HEK293 (cell line): ENCODE data around the gene PSMD12.

ENCODE experiments used
- EGR2 ChIP-seq: fragments of 450-650 bp; formaldehyde crosslinking; IDR thresholded peaks from 2 replicates; pipeline ENCODE4 v1.5.1; 2016; ENCODE audit warnings: low read depth, missing biosample characterization, missing genetic modification characterization
- GFI1B ChIP-seq: fragments of 450-650 bp; formaldehyde crosslinking; IDR thresholded peaks from 2 replicates; pipeline ENCODE4 v1.5.1; 2016; ENCODE audit warnings: missing biosample characterization, missing genetic modification characterization
- GLI2 ChIP-seq: fragments of 450-650 bp; formaldehyde crosslinking; IDR thresholded peaks from 2 replicates; pipeline ENCODE4; 2017; ENCODE audit warnings: missing biosample characterization, missing genetic modification characterization, low read depth, borderline replicate concordance
- SP3 ChIP-seq: fragments of 450-650 bp; formaldehyde crosslinking; IDR thresholded peaks from 2 replicates; pipeline ENCODE4 v1.5.1; 2016; ENCODE audit warnings: missing biosample characterization, missing genetic modification characterization
- WT1 ChIP-seq: fragments of 450-650 bp; formaldehyde crosslinking; IDR thresholded peaks from 2 replicates; pipeline ENCODE4 v1.5.1; 2016; ENCODE audit warnings: missing biosample characterization, missing genetic modification characterization
- ZBTB26 ChIP-seq: fragments of 450-650 bp; formaldehyde crosslinking; optimal IDR thresholded peaks from 2 replicates; pipeline ENCODE3; 2016; ENCODE audit warnings: missing biosample characterization, mild to moderate bottlenecking, missing genetic modification characterization
- ZBTB48 ChIP-seq: fragments of 450-650 bp; formaldehyde crosslinking; IDR thresholded peaks from 2 replicates; pipeline ENCODE4 v1.5.1; 2016; ENCODE audit warnings: missing biosample characterization, missing genetic modification characterization
- ZFP3 ChIP-seq: fragments of 450-650 bp; formaldehyde crosslinking; IDR thresholded peaks from 2 replicates; pipeline ENCODE4 v1.5.1; 2016; ENCODE audit warnings: low read depth, missing biosample characterization, missing genetic modification characterization
- ZNF140 ChIP-seq: fragments of 450-650 bp; formaldehyde crosslinking; IDR thresholded peaks from 2 replicates; pipeline ENCODE4 v1.5.1; 2016; ENCODE audit warnings: missing biosample characterization, missing genetic modification characterization
- ZNF155 ChIP-seq: fragments of 450-650 bp; formaldehyde crosslinking; IDR thresholded peaks from 2 replicates; pipeline ENCODE4 v1.5.1; 2016; ENCODE audit warnings: missing biosample characterization, missing genetic modification characterization
- ZNF239 ChIP-seq: fragments of 450-650 bp; formaldehyde crosslinking; IDR thresholded peaks from 2 replicates; pipeline ENCODE4 v1.5.1; 2016; ENCODE audit warnings: missing biosample characterization, missing genetic modification characterization
- ZNF311 ChIP-seq: fragments of 450-650 bp; formaldehyde crosslinking; IDR thresholded peaks from 2 replicates; pipeline ENCODE4 v1.5.1; 2017; ENCODE audit warnings: missing biosample characterization, missing genetic modification characterization, borderline replicate concordance
- ZNF48 ChIP-seq: fragments of 450-650 bp; formaldehyde crosslinking; IDR thresholded peaks from 2 replicates; pipeline ENCODE4 v1.5.1; 2016; ENCODE audit warnings: missing biosample characterization, missing genetic modification characterization
- ZNF518A ChIP-seq: fragments of 450-650 bp; formaldehyde crosslinking; conservative IDR thresholded peaks from 2 replicates; pipeline ENCODE4 v1.5.1; 2016; ENCODE audit warnings: low read depth, missing biosample characterization, missing genetic modification characterization
- ZNF521 ChIP-seq: fragments of 450-650 bp; formaldehyde crosslinking; IDR thresholded peaks from 2 replicates; pipeline ENCODE4 v1.5.1; 2017; ENCODE audit warnings: missing biosample characterization, mild to moderate bottlenecking, missing genetic modification characterization
- ZNF530 ChIP-seq: fragments of 450-650 bp; formaldehyde crosslinking; IDR thresholded peaks from 2 replicates; pipeline ENCODE4 v1.5.1; 2016; ENCODE audit warnings: low read depth, missing biosample characterization, missing genetic modification characterization
- ZNF658 ChIP-seq: fragments of 450-650 bp; formaldehyde crosslinking; IDR thresholded peaks from 2 replicates; pipeline ENCODE4; 2016; ENCODE audit warnings: missing biosample characterization, missing genetic modification characterization
- ZNF701 ChIP-seq: fragments of 450-650 bp; formaldehyde crosslinking; IDR thresholded peaks from 2 replicates; pipeline ENCODE4 v1.5.1; 2016; ENCODE audit warnings: missing biosample characterization, missing genetic modification characterization
- ZNF830 ChIP-seq: fragments of 450-650 bp; IDR thresholded peaks from 2 replicates; pipeline ENCODE4 v1.5.0; 2018; ENCODE audit warnings: missing biosample characterization, missing genetic modification characterization, low read depth, mild to moderate bottlenecking, moderate library complexity
- ZXDB ChIP-seq: fragments of 450-650 bp; formaldehyde crosslinking; IDR thresholded peaks from 2 replicates; pipeline ENCODE4 v1.5.1; 2016; ENCODE audit warnings: missing biosample characterization, missing genetic modification characterization
- TF ChIP-seq, protein P1 (sequence below): fragments of 450-650 bp; formaldehyde crosslinking; IDR thresholded peaks from 2 replicates; pipeline ENCODE4 v1.5.1; 2016; ENCODE audit warnings: missing biosample characterization, missing genetic modification characterization, borderline replicate concordance
- TF ChIP-seq, protein P2 (sequence below): sonication (generic); formaldehyde crosslinking; IDR thresholded peaks from 2 replicates; pipeline ENCODE4 v1.8.1; 2022; ENCODE audit warnings: mild to moderate bottlenecking, moderate library complexity, missing genetic modification reagents
- TF ChIP-seq, protein P3 (sequence below): fragments of 450-650 bp; formaldehyde crosslinking; IDR thresholded peaks from 2 replicates; pipeline ENCODE4 v1.5.1; 2016; ENCODE audit warnings: missing biosample characterization, missing genetic modification characterization
- TF ChIP-seq, protein P4 (sequence below): fragments of 450-650 bp; formaldehyde crosslinking; IDR thresholded peaks from 2 replicates; pipeline ENCODE4 v1.5.1; 2017; ENCODE audit warnings: missing biosample characterization, missing genetic modification characterization

The PSMD12 gene

DNA sequence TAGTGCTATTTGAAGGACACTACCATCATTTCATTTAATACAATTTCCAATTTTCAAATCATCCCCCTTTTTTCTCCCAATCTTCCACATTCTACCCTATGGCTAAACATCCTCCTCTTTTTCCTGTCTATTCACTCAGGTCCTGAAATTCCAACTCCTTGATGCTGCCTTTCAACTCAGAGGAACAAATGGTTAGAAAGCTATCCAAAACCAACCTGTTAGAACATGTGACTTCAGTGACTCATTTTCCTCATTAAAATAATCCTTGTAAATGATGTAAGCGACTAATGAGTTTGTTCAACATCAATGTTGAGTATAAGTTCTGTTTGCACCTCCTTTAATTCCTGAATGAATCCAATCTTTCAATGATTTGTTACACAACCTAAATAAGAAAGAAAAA lies 5.5 kb downstream of the PSMD12 start (continued):
- TF ChIP-seq, protein P1, sequence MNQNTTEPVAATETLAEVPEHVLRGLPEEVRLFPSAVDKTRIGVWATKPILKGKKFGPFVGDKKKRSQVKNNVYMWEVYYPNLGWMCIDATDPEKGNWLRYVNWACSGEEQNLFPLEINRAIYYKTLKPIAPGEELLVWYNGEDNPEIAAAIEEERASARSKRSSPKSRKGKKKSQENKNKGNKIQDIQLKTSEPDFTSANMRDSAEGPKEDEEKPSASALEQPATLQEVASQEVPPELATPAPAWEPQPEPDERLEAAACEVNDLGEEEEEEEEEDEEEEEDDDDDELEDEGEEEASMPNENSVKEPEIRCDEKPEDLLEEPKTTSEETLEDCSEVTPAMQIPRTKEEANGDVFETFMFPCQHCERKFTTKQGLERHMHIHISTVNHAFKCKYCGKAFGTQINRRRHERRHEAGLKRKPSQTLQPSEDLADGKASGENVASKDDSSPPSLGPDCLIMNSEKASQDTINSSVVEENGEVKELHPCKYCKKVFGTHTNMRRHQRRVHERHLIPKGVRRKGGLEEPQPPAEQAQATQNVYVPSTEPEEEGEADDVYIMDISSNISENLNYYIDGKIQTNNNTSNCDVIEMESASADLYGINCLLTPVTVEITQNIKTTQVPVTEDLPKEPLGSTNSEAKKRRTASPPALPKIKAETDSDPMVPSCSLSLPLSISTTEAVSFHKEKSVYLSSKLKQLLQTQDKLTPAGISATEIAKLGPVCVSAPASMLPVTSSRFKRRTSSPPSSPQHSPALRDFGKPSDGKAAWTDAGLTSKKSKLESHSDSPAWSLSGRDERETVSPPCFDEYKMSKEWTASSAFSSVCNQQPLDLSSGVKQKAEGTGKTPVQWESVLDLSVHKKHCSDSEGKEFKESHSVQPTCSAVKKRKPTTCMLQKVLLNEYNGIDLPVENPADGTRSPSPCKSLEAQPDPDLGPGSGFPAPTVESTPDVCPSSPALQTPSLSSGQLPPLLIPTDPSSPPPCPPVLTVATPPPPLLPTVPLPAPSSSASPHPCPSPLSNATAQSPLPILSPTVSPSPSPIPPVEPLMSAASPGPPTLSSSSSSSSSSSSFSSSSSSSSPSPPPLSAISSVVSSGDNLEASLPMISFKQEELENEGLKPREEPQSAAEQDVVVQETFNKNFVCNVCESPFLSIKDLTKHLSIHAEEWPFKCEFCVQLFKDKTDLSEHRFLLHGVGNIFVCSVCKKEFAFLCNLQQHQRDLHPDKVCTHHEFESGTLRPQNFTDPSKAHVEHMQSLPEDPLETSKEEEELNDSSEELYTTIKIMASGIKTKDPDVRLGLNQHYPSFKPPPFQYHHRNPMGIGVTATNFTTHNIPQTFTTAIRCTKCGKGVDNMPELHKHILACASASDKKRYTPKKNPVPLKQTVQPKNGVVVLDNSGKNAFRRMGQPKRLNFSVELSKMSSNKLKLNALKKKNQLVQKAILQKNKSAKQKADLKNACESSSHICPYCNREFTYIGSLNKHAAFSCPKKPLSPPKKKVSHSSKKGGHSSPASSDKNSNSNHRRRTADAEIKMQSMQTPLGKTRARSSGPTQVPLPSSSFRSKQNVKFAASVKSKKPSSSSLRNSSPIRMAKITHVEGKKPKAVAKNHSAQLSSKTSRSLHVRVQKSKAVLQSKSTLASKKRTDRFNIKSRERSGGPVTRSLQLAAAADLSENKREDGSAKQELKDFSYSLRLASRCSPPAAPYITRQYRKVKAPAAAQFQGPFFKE, result no peak
- no peak for TF ChIP-seq SP3 (tag by site-specific recombination)
- TF ChIP-seq, protein P2, sequence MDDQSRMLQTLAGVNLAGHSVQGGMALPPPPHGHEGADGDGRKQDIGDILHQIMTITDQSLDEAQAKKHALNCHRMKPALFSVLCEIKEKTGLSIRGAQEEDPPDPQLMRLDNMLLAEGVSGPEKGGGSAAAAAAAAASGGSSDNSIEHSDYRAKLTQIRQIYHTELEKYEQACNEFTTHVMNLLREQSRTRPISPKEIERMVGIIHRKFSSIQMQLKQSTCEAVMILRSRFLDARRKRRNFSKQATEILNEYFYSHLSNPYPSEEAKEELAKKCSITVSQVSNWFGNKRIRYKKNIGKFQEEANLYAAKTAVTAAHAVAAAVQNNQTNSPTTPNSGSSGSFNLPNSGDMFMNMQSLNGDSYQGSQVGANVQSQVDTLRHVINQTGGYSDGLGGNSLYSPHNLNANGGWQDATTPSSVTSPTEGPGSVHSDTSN (CRISPR knock-in tag), result no peak
- no peak for TF ChIP-seq ZBTB26
- no peak for TF ChIP-seq ZNF311
- no peak for TF ChIP-seq WT1 (tag by site-specific recombination)
- no peak for TF ChIP-seq ZFP3 (tag by site-specific recombination)
- no peak for TF ChIP-seq ZNF830
- no peak for TF ChIP-seq ZXDB (tag by site-specific recombination)
- no peak for TF ChIP-seq ZNF48 (tag by site-specific recombination)
- no peak for TF ChIP-seq ZNF140 (tag by site-specific recombination)
- TF ChIP-seq ZNF155 (tag by site-specific recombination), result no peak
- TF ChIP-seq ZNF530 (tag by site-specific recombination), result no peak
- TF ChIP-seq, protein P3, sequence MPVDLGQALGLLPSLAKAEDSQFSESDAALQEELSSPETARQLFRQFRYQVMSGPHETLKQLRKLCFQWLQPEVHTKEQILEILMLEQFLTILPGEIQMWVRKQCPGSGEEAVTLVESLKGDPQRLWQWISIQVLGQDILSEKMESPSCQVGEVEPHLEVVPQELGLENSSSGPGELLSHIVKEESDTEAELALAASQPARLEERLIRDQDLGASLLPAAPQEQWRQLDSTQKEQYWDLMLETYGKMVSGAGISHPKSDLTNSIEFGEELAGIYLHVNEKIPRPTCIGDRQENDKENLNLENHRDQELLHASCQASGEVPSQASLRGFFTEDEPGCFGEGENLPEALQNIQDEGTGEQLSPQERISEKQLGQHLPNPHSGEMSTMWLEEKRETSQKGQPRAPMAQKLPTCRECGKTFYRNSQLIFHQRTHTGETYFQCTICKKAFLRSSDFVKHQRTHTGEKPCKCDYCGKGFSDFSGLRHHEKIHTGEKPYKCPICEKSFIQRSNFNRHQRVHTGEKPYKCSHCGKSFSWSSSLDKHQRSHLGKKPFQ (tag by site-specific recombination), result no peak
- TF ChIP-seq ZNF518A, result no peak
- TF ChIP-seq ZNF701 (tag by site-specific recombination), result no peak
- TF ChIP-seq ZNF658 (tag by site-specific recombination), result no peak
- TF ChIP-seq, protein P4, sequence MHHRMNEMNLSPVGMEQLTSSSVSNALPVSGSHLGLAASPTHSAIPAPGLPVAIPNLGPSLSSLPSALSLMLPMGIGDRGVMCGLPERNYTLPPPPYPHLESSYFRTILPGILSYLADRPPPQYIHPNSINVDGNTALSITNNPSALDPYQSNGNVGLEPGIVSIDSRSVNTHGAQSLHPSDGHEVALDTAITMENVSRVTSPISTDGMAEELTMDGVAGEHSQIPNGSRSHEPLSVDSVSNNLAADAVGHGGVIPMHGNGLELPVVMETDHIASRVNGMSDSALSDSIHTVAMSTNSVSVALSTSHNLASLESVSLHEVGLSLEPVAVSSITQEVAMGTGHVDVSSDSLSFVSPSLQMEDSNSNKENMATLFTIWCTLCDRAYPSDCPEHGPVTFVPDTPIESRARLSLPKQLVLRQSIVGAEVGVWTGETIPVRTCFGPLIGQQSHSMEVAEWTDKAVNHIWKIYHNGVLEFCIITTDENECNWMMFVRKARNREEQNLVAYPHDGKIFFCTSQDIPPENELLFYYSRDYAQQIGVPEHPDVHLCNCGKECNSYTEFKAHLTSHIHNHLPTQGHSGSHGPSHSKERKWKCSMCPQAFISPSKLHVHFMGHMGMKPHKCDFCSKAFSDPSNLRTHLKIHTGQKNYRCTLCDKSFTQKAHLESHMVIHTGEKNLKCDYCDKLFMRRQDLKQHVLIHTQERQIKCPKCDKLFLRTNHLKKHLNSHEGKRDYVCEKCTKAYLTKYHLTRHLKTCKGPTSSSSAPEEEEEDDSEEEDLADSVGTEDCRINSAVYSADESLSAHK, result no peak
- TF ChIP-seq GLI2 (tag by site-specific recombination), result no peak
- TF ChIP-seq EGR2 (tag by site-specific recombination), result no peak
- TF ChIP-seq GFI1B (tag by site-specific recombination), result no peak
- TF ChIP-seq ZNF239 (tag by site-specific recombination), result no peak
- TF ChIP-seq ZNF521 (tag by site-specific recombination), result no peak
- no peak for TF ChIP-seq ZBTB48 (tag by site-specific recombination)
